BE2C (cell line): Measurements from ENCODE around the gene GPR179.
"Not testable (repeated sequence)": the region's sequence is repeated elsewhere in the genome, so short reads cannot be mapped to it uniquely, and the experiment has no call there.

Source experiments
- DNase-seq: peaks from one replicate; pipeline ENCODE4 v3.0.0-alpha.2; 2020
- H3K27me3 ChIP-seq: fragments of 250-450 bp; sonication (Bioruptor Pico); 2 replicates; pipeline ENCODE4 v1.5.1; 2020; ENCODE audit warnings: mild to moderate bottlenecking
- H3K36me3 ChIP-seq: fragments of 250-450 bp; sonication (Bioruptor Pico); 2 replicates; pipeline ENCODE4 v1.5.1; 2020; ENCODE audit warnings: mild to moderate bottlenecking
- H3K4me1 ChIP-seq: fragments of 250-450 bp; sonication (Bioruptor Pico); 2 replicates; pipeline ENCODE4 v1.5.1; 2020
- H3K4me3 ChIP-seq: 2 replicates; pipeline ENCODE4 v1.5.1; 2011; ENCODE audit warnings: low read depth, low read length
- H3K9me3 ChIP-seq: fragments of 250-450 bp; sonication (Bioruptor Pico); 2 replicates; pipeline ENCODE4 v1.5.1; 2020
- CTCF ChIP-seq: IDR thresholded peaks from 2 replicates; pipeline ENCODE4 v1.5.1; 2012; ENCODE audit warnings: mild to moderate bottlenecking, low read depth, low read length

Gene GPR179

GRCh38 chr17:38322156-38322779 is 21.5 kb downstream of the GPR179 start:
- peaks cover 21% of the 10 kb centered on the region for H3K4me1 ChIP-seq
- H3K4me3 ChIP-seq = no peak overlapping the region
- H3K27me3 ChIP-seq = no peaks in the 10 kb centered on the region
- H3K36me3 ChIP-seq = peaks cover 19% of the 10 kb centered on the region
- peak; percentile 73 for TF ChIP-seq CTCF
- peak; percentile 78 for DNase-seq
- H3K9me3 ChIP-seq = no peaks in the 10 kb centered on the region

- H3K4me3 ChIP-seq = no peak overlapping the region
- no peaks in the 10 kb centered on the region for H3K9me3 ChIP-seq
- H3K36me3 ChIP-seq = peaks cover 23% of the 10 kb centered on the region
- no peak for DNase-seq
- H3K4me1 ChIP-seq = peaks cover 12% of the 10 kb centered on the region
- H3K27me3 ChIP-seq = no peaks in the 10 kb centered on the region
- no peak for TF ChIP-seq CTCF
Observed at GRCh38 chr17:38320482-38320881, 23.3 kb downstream of the GPR179 start.

- no peaks in the 10 kb centered on the region for H3K4me1 ChIP-seq
- peaks cover 14% of the 10 kb centered on the region; the same call in 1 of the 2 replicates for H3K36me3 ChIP-seq
- no peak overlapping the region for H3K4me3 ChIP-seq
- H3K9me3 ChIP-seq = no peaks in the 10 kb centered on the region
- TF ChIP-seq CTCF = no peak
- DNase-seq = no peak
- no peaks in the 10 kb centered on the region for H3K27me3 ChIP-seq
Observed at GRCh38 chr17:38317081-38317480, 26.7 kb downstream of the GPR179 start.

- no peak for DNase-seq
- H3K4me1 ChIP-seq = no peaks in the 10 kb centered on the region
- no peaks in the 10 kb centered on the region for H3K9me3 ChIP-seq
- no peaks in the 10 kb centered on the region for H3K27me3 ChIP-seq
- no peak overlapping the region for H3K4me3 ChIP-seq
- TF ChIP-seq CTCF = no peak
- peaks cover 10% of the 10 kb centered on the region; the same call in 1 of the 2 replicates for H3K36me3 ChIP-seq
Observed at GRCh38 chr17:38315497-38315896, 28.3 kb downstream of the GPR179 start.

GRCh38 chr17:38296834-38297517 is 46.8 kb downstream of the GPR179 start, which contains the start of gene MRPL45:
Gene MRPL45 (plus strand): TSS chr17:38297168. CDS start chr17:38297184, 16 bp downstream.
- H3K9me3 ChIP-seq, H3K4me1 ChIP-seq, H3K36me3 ChIP-seq, H3K27me3 ChIP-seq: not testable (repeated sequence)
- DNase-seq = peak; percentile 99
- peak within 1 kb of the TSS; percentile 78 for H3K4me3 ChIP-seq

GRCh38 chr17:38295602-38296365 is 48.0 kb downstream of the GPR179 start:
- not testable (repeated sequence) for H3K9me3 ChIP-seq

GRCh38 chr17:38289760-38290159 is 54.0 kb downstream of the GPR179 start:
- not testable (repeated sequence) for H3K9me3 ChIP-seq, H3K4me1 ChIP-seq, H3K4me3 ChIP-seq, H3K36me3 ChIP-seq, H3K27me3 ChIP-seq, DNase-seq

More at GRCh38 chr17:38295602-38296365, 48.0 kb downstream of the GPR179 start:
- not testable (repeated sequence) for DNase-seq, H3K27me3 ChIP-seq, H3K4me1 ChIP-seq, H3K4me3 ChIP-seq, H3K36me3 ChIP-seq
